Measurements from ENCODE around the gene VCAN.

Gene VCAN

GRCh38 chr5:83496626-83497025, 25.1 kb downstream of the VCAN start:
- no peak overlapping the region for H3K27ac ChIP-seq (ENCODE audit: low read length)
- peaks cover 28% of the 10 kb centered on the region for H3K4me1 ChIP-seq (ENCODE audit: low read length)
- no peaks in the 10 kb centered on the region for H4K20me1 ChIP-seq (ENCODE audit: insufficient read depth, low read length)
- no peak overlapping the region for H3K4me2 ChIP-seq (ENCODE audit: low read depth, low read length)
- no peaks in the 10 kb centered on the region for H3K9me3 ChIP-seq (replicated peaks; ENCODE audit: insufficient read depth, low read length)
- no peaks in the 10 kb centered on the region for H3K9me2 ChIP-seq (replicated peaks; ENCODE audit: insufficient read depth, low read length)
- H3F3A ChIP-seq (ENCODE audit: insufficient read depth, low read length): peaks cover 3% of the 10 kb centered on the region; the same call in 1 of the 2 replicates
- H3K4me3 ChIP-seq (ENCODE audit: low read length): no peak overlapping the region
- H3K36me3 ChIP-seq (replicated peaks; ENCODE audit: insufficient read depth, low read length): no peaks in the 10 kb centered on the region
- no peak overlapping the region for H3K9ac ChIP-seq (ENCODE audit: low read length)
- DNase-seq: no peak
- H3K79me2 ChIP-seq (ENCODE audit: low read length): no peaks in the 10 kb centered on the region
- TF ChIP-seq EZH2phosphoT487 (IDR thresholded peaks at IDR 0.05; ENCODE audit: low read length) (no peak), EZH2 (optimal IDR thresholded peaks at IDR 0.05; ENCODE audit: low read depth, low read length) (no peak)
- TF ChIP-seq, protein P1, sequence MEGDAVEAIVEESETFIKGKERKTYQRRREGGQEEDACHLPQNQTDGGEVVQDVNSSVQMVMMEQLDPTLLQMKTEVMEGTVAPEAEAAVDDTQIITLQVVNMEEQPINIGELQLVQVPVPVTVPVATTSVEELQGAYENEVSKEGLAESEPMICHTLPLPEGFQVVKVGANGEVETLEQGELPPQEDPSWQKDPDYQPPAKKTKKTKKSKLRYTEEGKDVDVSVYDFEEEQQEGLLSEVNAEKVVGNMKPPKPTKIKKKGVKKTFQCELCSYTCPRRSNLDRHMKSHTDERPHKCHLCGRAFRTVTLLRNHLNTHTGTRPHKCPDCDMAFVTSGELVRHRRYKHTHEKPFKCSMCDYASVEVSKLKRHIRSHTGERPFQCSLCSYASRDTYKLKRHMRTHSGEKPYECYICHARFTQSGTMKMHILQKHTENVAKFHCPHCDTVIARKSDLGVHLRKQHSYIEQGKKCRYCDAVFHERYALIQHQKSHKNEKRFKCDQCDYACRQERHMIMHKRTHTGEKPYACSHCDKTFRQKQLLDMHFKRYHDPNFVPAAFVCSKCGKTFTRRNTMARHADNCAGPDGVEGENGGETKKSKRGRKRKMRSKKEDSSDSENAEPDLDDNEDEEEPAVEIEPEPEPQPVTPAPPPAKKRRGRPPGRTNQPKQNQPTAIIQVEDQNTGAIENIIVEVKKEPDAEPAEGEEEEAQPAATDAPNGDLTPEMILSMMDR (IDR thresholded peaks at IDR 0.05; ENCODE audit: low read length): no peak
- H3K27me3 ChIP-seq (replicated peaks; ENCODE audit: insufficient read depth, low read length): no peaks in the 10 kb centered on the region
- no peak overlapping the region for H2AFZ ChIP-seq (ENCODE audit: low read length)

- peaks cover 3% of the 10 kb centered on the region; the same call in 1 of the 2 replicates for H3F3A ChIP-seq (ENCODE audit: insufficient read depth, low read length)
- TF ChIP-seq EZH2phosphoT487 (IDR thresholded peaks at IDR 0.05; ENCODE audit: low read length) (no peak), EZH2 (optimal IDR thresholded peaks at IDR 0.05; ENCODE audit: low read depth, low read length) (no peak)
- TF ChIP-seq, protein P1 (IDR thresholded peaks at IDR 0.05; ENCODE audit: low read length): no peak
- peak overlapping the region; percentile 11 for H3K9ac ChIP-seq (ENCODE audit: low read length)
- no peaks in the 10 kb centered on the region for H3K27me3 ChIP-seq (replicated peaks; ENCODE audit: insufficient read depth, low read length)
- H3K79me2 ChIP-seq (ENCODE audit: low read length): no peaks in the 10 kb centered on the region
- H2AFZ ChIP-seq (ENCODE audit: low read length): peak overlapping the region; percentile 71
- H4K20me1 ChIP-seq (ENCODE audit: insufficient read depth, low read length): no peaks in the 10 kb centered on the region
- DNase-seq: peak; percentile 55
- H3K4me3 ChIP-seq (ENCODE audit: low read length): peak overlapping the region; percentile 11; the same call in 1 of the 2 replicates
- peak overlapping the region; percentile 56 for H3K4me2 ChIP-seq (ENCODE audit: low read depth, low read length)
- H3K27ac ChIP-seq (ENCODE audit: low read length): no peak overlapping the region
- H3K9me3 ChIP-seq (replicated peaks; ENCODE audit: insufficient read depth, low read length): no peaks in the 10 kb centered on the region
- H3K36me3 ChIP-seq (replicated peaks; ENCODE audit: insufficient read depth, low read length): no peaks in the 10 kb centered on the region
- H3K4me1 ChIP-seq (ENCODE audit: low read length): peaks cover 28% of the 10 kb centered on the region
- H3K9me2 ChIP-seq (replicated peaks; ENCODE audit: insufficient read depth, low read length): no peaks in the 10 kb centered on the region
Observed at GRCh38 chr5:83498585-83498984, 27.0 kb downstream of the VCAN start.

- Histone ChIP-seq H3K9ac (ENCODE audit: low read length) (no peak overlapping the region), H3K4me1 (ENCODE audit: low read length) (peaks cover 4% of the 10 kb centered on the region; the same call in 1 of the 2 replicates), H2AFZ (ENCODE audit: low read length) (no peak overlapping the region), H3K9me2 (replicated peaks; ENCODE audit: insufficient read depth, low read length) (no peaks in the 10 kb centered on the region), H3K4me2 (ENCODE audit: low read depth, low read length) (no peak overlapping the region), H3K27ac (ENCODE audit: low read length) (no peak overlapping the region), H3K36me3 (replicated peaks; ENCODE audit: insufficient read depth, low read length) (no peaks in the 10 kb centered on the region), H3K9me3 (replicated peaks; ENCODE audit: insufficient read depth, low read length) (no peaks in the 10 kb centered on the region), H4K20me1 (ENCODE audit: insufficient read depth, low read length) (no peaks in the 10 kb centered on the region), H3K4me3 (ENCODE audit: low read length) (no peak overlapping the region), H3F3A (ENCODE audit: insufficient read depth, low read length) (no peaks in the 10 kb centered on the region), H3K27me3 (replicated peaks; ENCODE audit: insufficient read depth, low read length) (no peaks in the 10 kb centered on the region), H3K79me2 (ENCODE audit: low read length) (no peaks in the 10 kb centered on the region)
- no peak for DNase-seq
- TF ChIP-seq EZH2phosphoT487 (IDR thresholded peaks at IDR 0.05; ENCODE audit: low read length) (no peak), EZH2 (optimal IDR thresholded peaks at IDR 0.05; ENCODE audit: low read depth, low read length) (no peak)
- TF ChIP-seq, protein P1 (IDR thresholded peaks at IDR 0.05; ENCODE audit: low read length): no peak
Observed at GRCh38 chr5:83503662-83504061, 32.1 kb downstream of the VCAN start.

Measured in MM.1S (cell line).